ENCODE results near the gene CYP1A1.
A peak's percentile ranks its signal among the peaks of the same experiment; 100 is the strongest.

The CYP1A1 gene

DNA sequence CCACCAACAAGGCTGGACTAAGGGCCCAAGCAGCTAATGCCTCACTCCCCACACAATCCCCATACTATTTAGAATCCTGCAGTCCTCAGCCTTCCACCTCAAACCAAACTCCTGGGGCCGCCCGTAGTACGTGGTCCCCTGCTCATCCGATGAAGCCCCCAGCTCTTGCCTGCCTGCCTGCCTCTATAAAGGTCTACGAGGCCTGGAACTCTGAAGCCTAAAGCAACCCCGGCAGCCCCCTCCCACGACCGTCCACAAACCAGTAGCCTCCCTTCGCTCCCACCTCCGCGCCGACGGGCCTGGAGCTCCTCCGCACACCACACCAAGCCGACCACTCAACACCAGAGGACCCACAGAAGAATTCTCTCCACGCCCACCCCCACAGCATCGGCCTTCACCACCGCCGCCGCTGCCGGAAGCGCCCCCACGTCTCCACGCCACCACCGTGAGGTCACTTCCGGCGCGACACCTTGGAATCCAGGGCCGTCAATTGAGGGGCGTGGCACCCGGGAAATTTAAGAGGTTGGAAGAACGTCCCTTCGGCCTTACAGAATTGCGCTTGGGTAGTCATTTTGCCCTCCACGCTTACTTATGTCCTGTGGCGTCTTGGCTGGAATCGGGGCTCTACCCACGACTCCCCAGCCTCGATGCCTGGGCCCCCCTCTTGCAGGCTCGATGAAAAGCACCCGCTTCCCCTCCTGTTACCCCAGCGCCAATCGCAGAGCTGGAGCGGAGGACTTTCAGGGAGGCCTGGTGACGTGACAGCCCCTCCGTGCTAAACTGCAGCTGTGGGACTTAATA is 29.5 kb downstream of the CYP1A1 start, which contains the start of gene EDC3:
Gene EDC3, minus strand, starts transcription at position 428 of the 801 bp plus-strand sequence. CDS start 20,900 bp downstream, outside the sequence.
- TF ChIP-seq, protein P1, sequence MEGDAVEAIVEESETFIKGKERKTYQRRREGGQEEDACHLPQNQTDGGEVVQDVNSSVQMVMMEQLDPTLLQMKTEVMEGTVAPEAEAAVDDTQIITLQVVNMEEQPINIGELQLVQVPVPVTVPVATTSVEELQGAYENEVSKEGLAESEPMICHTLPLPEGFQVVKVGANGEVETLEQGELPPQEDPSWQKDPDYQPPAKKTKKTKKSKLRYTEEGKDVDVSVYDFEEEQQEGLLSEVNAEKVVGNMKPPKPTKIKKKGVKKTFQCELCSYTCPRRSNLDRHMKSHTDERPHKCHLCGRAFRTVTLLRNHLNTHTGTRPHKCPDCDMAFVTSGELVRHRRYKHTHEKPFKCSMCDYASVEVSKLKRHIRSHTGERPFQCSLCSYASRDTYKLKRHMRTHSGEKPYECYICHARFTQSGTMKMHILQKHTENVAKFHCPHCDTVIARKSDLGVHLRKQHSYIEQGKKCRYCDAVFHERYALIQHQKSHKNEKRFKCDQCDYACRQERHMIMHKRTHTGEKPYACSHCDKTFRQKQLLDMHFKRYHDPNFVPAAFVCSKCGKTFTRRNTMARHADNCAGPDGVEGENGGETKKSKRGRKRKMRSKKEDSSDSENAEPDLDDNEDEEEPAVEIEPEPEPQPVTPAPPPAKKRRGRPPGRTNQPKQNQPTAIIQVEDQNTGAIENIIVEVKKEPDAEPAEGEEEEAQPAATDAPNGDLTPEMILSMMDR (IDR thresholded peaks at IDR 0.05; ENCODE audit: low read length, missing control alignments) = no peak
- H3K4me3 ChIP-seq (replicated peaks; ENCODE audit: low read depth, low read length) = peak within 1 kb of the TSS; percentile 99
- peak; percentile 85 for DNase-seq (ENCODE audit: low read depth)

DNA sequence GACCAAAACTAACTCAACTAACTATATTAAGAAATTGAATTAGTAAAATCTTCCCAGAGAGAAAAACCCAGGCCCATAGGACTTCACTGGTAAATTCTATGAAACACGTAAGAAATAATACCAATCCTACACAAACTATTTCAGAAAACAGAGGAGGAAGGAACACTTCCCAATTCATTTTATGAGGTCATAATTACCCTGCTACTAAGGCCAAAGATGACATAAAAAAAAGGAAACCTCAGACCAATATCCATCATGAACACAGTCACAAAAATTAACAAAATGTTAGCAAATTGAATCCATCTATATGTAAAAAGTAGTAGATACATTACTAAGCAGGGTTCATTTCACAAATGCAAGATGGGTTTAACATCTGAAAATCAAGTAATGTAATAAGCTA is 33.0 kb downstream of the CYP1A1 start:
- no peak overlapping the region for H3K4me3 ChIP-seq (replicated peaks; ENCODE audit: low read depth, low read length)
- TF ChIP-seq, protein P1 (IDR thresholded peaks at IDR 0.05; ENCODE audit: low read length, missing control alignments) = no peak
- DNase-seq (ENCODE audit: low read depth) = no peak

DNA sequence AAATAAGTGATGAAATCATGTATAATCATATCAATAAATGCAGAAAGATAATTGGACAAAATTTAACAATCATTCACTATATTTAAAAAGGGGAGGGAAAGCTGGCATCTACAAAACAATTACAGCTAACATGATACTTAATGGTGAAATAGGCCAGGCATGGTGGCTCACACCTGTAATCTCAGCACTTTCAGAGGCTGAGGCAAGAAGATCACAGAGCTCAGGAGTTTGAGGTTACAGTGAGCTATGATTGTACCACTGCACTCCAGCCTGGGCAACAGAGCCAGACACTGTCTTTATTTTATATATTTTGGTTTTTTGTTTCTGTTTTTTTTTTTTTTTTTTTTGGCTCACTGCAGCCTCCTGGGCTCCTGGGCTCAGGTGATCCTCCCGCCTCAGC is 41.6 kb downstream of the CYP1A1 start:
- H3K4me3 ChIP-seq (replicated peaks; ENCODE audit: low read depth, low read length) = no peak overlapping the region
- TF ChIP-seq, protein P1 (IDR thresholded peaks at IDR 0.05; ENCODE audit: low read length, missing control alignments) = no peak
- DNase-seq (ENCODE audit: low read depth) = no peak

DNA sequence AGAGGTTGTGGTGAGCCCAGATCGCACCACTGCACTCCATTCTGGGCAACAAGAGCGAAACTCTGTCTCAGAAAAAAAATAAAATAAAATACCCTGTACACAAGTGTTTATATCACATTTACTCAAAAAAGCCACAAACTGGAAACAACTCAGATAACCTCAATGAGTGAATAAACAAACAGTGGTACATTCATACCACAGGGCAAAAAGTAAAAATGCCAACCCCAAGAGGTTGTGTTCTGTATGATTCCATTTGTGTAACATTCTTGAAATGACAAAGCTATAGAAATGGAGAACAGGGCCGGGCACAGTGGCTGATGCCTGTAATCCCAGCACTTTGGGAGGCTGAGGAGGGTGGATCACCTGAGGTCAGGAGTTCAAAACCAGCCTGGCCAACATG is 42.4 kb downstream of the CYP1A1 start:
- TF ChIP-seq, protein P1 (IDR thresholded peaks at IDR 0.05; ENCODE audit: low read length, missing control alignments) = no peak
- DNase-seq (ENCODE audit: low read depth) = no peak

DNA sequence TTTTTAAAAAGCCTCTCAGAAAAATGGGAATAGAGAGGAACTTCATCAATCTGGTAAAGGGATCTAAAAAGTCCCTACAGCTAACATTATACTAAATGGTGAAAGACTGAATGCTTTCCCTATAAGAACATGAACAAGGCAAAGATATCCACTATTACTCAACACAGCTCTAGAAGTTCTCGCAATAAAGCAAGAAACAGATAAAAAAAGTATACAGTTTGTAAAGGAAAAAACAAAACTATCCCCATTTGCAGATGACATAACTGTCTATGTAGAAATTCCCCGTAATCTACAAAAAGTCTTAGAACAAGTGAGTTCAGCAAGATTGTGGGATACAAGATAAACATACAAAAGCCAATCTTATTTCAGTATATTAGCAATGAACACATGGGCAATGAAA is 44.9 kb downstream of the CYP1A1 start:
- peak; percentile 39 for DNase-seq (ENCODE audit: low read depth)
- TF ChIP-seq, protein P1 (IDR thresholded peaks at IDR 0.05; ENCODE audit: low read length, missing control alignments) = no peak
- no peak overlapping the region for H3K4me3 ChIP-seq (replicated peaks; ENCODE audit: low read depth, low read length)

More for the DNA sequence above, 42.4 kb downstream of the CYP1A1 start:
- no peak overlapping the region for H3K4me3 ChIP-seq (replicated peaks; ENCODE audit: low read depth, low read length)

DNA sequence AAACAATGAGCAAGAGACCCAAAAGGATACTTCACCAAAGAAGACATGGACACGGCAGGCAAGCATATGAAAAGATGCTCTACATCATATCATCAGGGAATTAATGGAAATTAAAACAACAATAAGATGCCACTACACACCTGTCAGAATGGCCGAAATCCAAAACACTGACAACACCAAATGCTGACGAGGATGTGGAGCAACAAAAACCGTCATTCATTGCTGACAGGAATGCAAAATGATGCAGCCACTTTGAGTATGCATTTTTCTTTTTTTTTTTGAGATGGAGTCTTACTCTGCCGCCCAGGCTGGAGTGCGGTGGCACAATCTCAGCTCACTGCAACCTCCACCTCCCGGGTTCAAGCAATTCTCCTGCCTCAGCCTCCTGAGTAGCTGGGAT is 48.5 kb downstream of the CYP1A1 start:
- H3K4me3 ChIP-seq (replicated peaks; ENCODE audit: low read depth, low read length) = no peak overlapping the region
- DNase-seq (ENCODE audit: low read depth) = no peak
- TF ChIP-seq, protein P1 (IDR thresholded peaks at IDR 0.05; ENCODE audit: low read length, missing control alignments) = no peak

DNA sequence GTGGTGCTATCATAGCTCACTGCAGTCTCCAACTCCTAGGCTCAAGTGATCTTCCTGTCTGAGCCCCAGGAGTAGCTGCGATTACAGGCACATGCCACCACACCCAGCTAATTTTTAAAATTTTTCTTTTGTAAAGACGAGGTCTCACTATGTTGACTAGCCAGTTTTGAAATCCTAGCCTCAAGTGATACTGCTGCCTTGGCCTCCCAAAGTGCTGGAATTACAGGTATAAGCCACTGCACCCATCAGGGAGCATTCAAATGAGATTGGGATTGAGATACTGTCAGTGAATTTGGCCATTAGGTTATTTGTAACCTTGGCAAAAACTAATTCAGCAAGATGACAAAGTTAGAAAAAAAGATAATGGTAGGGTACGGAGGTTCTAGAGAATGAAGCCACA is 51.2 kb downstream of the CYP1A1 start:
- TF ChIP-seq, protein P1 (IDR thresholded peaks at IDR 0.05; ENCODE audit: low read length, missing control alignments) = no peak
- no peak overlapping the region for H3K4me3 ChIP-seq (replicated peaks; ENCODE audit: low read depth, low read length)
- DNase-seq (ENCODE audit: low read depth) = no peak
